Measurements from ENCODE around the gene AP4E1.

The AP4E1 gene

GRCh38 chr15:50888054-50888453 lies 20.4 kb upstream of the AP4E1 start:
- Histone ChIP-seq H3K4me2 (ENCODE audit: insufficient read depth, low read length) (no peak overlapping the region), H3K9ac (ENCODE audit: low read depth, low read length) (no peak overlapping the region), H3K4me3 (ENCODE audit: low read depth in 1 of 2, low read length in 2 of 2) (no peak overlapping the region), H3K9me3 (ENCODE audit: insufficient read depth, low read length, severe bottlenecking) (peaks cover 2% of the 10 kb centered on the region), H3K4me1 (ENCODE audit: insufficient read depth, low read length) (peaks cover 21% of the 10 kb centered on the region), H3K79me2 (ENCODE audit: insufficient read depth, low read length) (no peaks in the 10 kb centered on the region), H3K36me3 (ENCODE audit: insufficient read depth, low read length) (no peaks in the 10 kb centered on the region), H3K27ac (ENCODE audit: low read length) (no peak overlapping the region), H2AFZ (ENCODE audit: low read depth, low read length) (no peak overlapping the region), H3K27me3 (ENCODE audit: insufficient read depth, low read length, poor library complexity) (no peaks in the 10 kb centered on the region), H4K20me1 (ENCODE audit: insufficient read depth, low read length) (no peaks in the 10 kb centered on the region)
- DNase-seq (no peak), ATAC-seq (ENCODE audit: insufficient read depth, low read depth) (no peak)
- TF ChIP-seq EZH2 (IDR thresholded peaks at IDR 0.05; ENCODE audit: borderline replicate concordance, low read depth, low read length, severe bottlenecking) (no peak), CTCF (IDR thresholded peaks at IDR 0.05; ENCODE audit: borderline replicate concordance, extremely low read depth, low read length, poor library complexity, severe bottlenecking) (no peak)

DNA sequence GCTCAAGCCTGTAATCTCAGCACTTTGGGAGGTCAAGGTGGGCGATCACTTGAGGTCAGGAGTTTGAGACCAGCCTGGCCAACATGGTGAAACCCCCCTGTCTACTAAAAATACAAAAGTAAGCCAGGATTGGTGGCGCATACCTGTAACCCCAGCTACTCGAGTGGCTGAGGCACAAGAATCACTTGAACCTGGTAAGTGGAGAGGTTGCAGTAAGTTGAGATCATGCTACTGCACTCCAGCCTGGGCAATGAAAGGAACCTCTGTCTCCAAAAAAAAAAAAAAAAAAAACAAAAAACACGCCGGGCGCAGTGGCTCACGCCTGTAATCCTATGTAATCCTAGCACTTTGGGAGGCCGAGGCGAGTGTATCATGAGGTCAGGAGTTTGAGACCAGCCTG lies 18.9 kb upstream of the AP4E1 start:
- no peaks in the 10 kb centered on the region for H3K36me3 ChIP-seq (ENCODE audit: insufficient read depth, low read length)
- DNase-seq (no peak), ATAC-seq (ENCODE audit: insufficient read depth, low read depth) (no peak)
- H4K20me1 ChIP-seq (ENCODE audit: insufficient read depth, low read length), result no peaks in the 10 kb centered on the region
- H3K4me3 ChIP-seq (ENCODE audit: low read depth in 1 of 2, low read length in 2 of 2), result no peak overlapping the region
- no peak overlapping the region for H3K9ac ChIP-seq (ENCODE audit: low read depth, low read length)
- TF ChIP-seq EZH2 (IDR thresholded peaks at IDR 0.05; ENCODE audit: borderline replicate concordance, low read depth, low read length, severe bottlenecking) (no peak), CTCF (IDR thresholded peaks at IDR 0.05; ENCODE audit: borderline replicate concordance, extremely low read depth, low read length, poor library complexity, severe bottlenecking) (no peak)
- H2AFZ ChIP-seq (ENCODE audit: low read depth, low read length), result no peak overlapping the region
- no peak overlapping the region for H3K27ac ChIP-seq (ENCODE audit: low read length)
- no peaks in the 10 kb centered on the region for H3K27me3 ChIP-seq (ENCODE audit: insufficient read depth, low read length, poor library complexity)
- H3K9me3 ChIP-seq (ENCODE audit: insufficient read depth, low read length, severe bottlenecking), result peaks cover 2% of the 10 kb centered on the region
- no peak overlapping the region for H3K4me2 ChIP-seq (ENCODE audit: insufficient read depth, low read length)
- H3K4me1 ChIP-seq (ENCODE audit: insufficient read depth, low read length), result peaks cover 9% of the 10 kb centered on the region
- no peaks in the 10 kb centered on the region for H3K79me2 ChIP-seq (ENCODE audit: insufficient read depth, low read length)

GRCh38 chr15:50890751-50891150 lies 17.7 kb upstream of the AP4E1 start:
- Histone ChIP-seq H3K9me3 (ENCODE audit: insufficient read depth, low read length, severe bottlenecking) (peaks cover 2% of the 10 kb centered on the region), H3K4me2 (ENCODE audit: insufficient read depth, low read length) (no peak overlapping the region), H3K27me3 (ENCODE audit: insufficient read depth, low read length, poor library complexity) (no peaks in the 10 kb centered on the region), H3K4me3 (ENCODE audit: low read depth in 1 of 2, low read length in 2 of 2) (no peak overlapping the region), H2AFZ (ENCODE audit: low read depth, low read length) (no peak overlapping the region), H3K9ac (ENCODE audit: low read depth, low read length) (no peak overlapping the region), H3K79me2 (ENCODE audit: insufficient read depth, low read length) (no peaks in the 10 kb centered on the region), H3K36me3 (ENCODE audit: insufficient read depth, low read length) (no peaks in the 10 kb centered on the region), H3K4me1 (ENCODE audit: insufficient read depth, low read length) (no peaks in the 10 kb centered on the region), H4K20me1 (ENCODE audit: insufficient read depth, low read length) (no peaks in the 10 kb centered on the region), H3K27ac (ENCODE audit: low read length) (no peak overlapping the region)
- ATAC-seq (ENCODE audit: insufficient read depth, low read depth), result no peak
- no peak for DNase-seq
- no peak for TF ChIP-seq CTCF (IDR thresholded peaks at IDR 0.05; ENCODE audit: borderline replicate concordance, extremely low read depth, low read length, poor library complexity, severe bottlenecking)
- no peak for TF ChIP-seq EZH2 (IDR thresholded peaks at IDR 0.05; ENCODE audit: borderline replicate concordance, low read depth, low read length, severe bottlenecking)

DNA sequence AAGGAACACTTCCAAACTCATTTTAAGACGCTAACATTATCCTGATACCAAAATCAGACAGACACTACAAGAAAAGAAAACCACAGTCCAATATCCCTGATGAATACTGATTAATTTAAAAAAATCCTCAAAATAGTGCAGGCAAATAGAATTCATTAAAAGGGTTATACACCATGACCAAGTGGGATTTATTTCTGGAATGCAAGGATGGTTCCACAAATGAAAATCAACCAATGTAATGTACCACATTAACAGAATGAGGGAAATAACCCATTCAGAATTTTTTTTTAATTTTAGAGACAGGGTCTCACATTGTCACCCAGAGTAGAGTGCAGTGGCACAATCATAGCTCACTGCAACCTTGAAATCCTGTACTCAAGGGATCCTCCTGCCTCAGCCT lies 17.3 kb upstream of the AP4E1 start:
- no peak for DNase-seq
- Histone ChIP-seq H3K4me3 (ENCODE audit: low read depth in 1 of 2, low read length in 2 of 2) (no peak overlapping the region), H2AFZ (ENCODE audit: low read depth, low read length) (no peak overlapping the region), H3K27ac (ENCODE audit: low read length) (no peak overlapping the region), H3K4me2 (ENCODE audit: insufficient read depth, low read length) (no peak overlapping the region), H3K36me3 (ENCODE audit: insufficient read depth, low read length) (no peaks in the 10 kb centered on the region), H3K9ac (ENCODE audit: low read depth, low read length) (no peak overlapping the region), H4K20me1 (ENCODE audit: insufficient read depth, low read length) (no peaks in the 10 kb centered on the region), H3K9me3 (ENCODE audit: insufficient read depth, low read length, severe bottlenecking) (peaks cover 2% of the 10 kb centered on the region), H3K79me2 (ENCODE audit: insufficient read depth, low read length) (no peaks in the 10 kb centered on the region), H3K4me1 (ENCODE audit: insufficient read depth, low read length) (no peaks in the 10 kb centered on the region), H3K27me3 (ENCODE audit: insufficient read depth, low read length, poor library complexity) (no peaks in the 10 kb centered on the region)
- no peak for ATAC-seq (ENCODE audit: insufficient read depth, low read depth)
- TF ChIP-seq CTCF (IDR thresholded peaks at IDR 0.05; ENCODE audit: borderline replicate concordance, extremely low read depth, low read length, poor library complexity, severe bottlenecking), result no peak
- no peak for TF ChIP-seq EZH2 (IDR thresholded peaks at IDR 0.05; ENCODE audit: borderline replicate concordance, low read depth, low read length, severe bottlenecking)

Measured in DND-41 (cell line).